Measurements from ENCODE around the gene PAX5.

- no peak for TF ChIP-seq EZH2phosphoT487 (IDR thresholded peaks at IDR 0.05; ENCODE audit: borderline replicate concordance, low read length)
- TF ChIP-seq CTCF (IDR thresholded peaks at IDR 0.05; ENCODE audit: low read depth, low read length, poor library complexity, severe bottlenecking) = no peak
These were observed 180.0 kb downstream of the PAX5 start for GRCh38 chr9:36854034-36854433.

Data from DOHH2 (cell line).